OCI-LY7 (cell line): ENCODE data around the gene ABCA7. TPM values are rescaled to one million over a fixed set of nuclear protein-coding genes. Genes with fewer than 3 reads are reported as not detected.

Experiments used
- BruUV-seq: library from RNA; stranded (reverse); fragments of 400-500 nt; replicated peaks from 2 replicates; lab custom pipeline; 2021; lab: Mats Ljungman, UMichigan
- CTCF ChIA-PET: fragments of 300-600 bp; sonication (Branson Sonifier 250); formaldehyde crosslinking; loops from one replicate; lab custom pipeline; 2022; ENCODE audit warnings: antibody characterized with exemption; ENCODE audit not compliant: unreplicated experiment; lab: Charles Lee
- POLR2A ChIA-PET: fragments of 300-600 bp; sonication (Branson Sonifier 250); formaldehyde crosslinking; loops from one replicate; lab custom pipeline; 2022; ENCODE audit warnings: antibody characterized with exemption; lab: Charles Lee
- DNase-seq: peaks from one replicate; pipeline ENCODE4 v3.0.0-alpha.2; 2015; ENCODE audit warnings: low spot score
- H2AFZ ChIP-seq: fragments of 200-600 bp; sonication (generic), shearing (Covaris generic); 2 replicates; pipeline ENCODE4 v1.6.1; 2014; ENCODE audit warnings: mild to moderate bottlenecking, antibody characterized with exemption, low read length, moderate library complexity
- H3K27ac ChIP-seq: fragments of 200-600 bp; sonication (generic); 2 replicates; pipeline ENCODE4 v1.5.1; 2014; ENCODE audit warnings: mixed run types, low read depth, mild to moderate bottlenecking, moderate library complexity, low read length, inconsistent platforms; ENCODE audit not compliant: poor library complexity, severe bottlenecking
- H3K36me3 ChIP-seq: fragments of 200-600 bp; sonication (generic); 2 replicates; pipeline ENCODE4 v1.6.1; 2014; ENCODE audit warnings: mild to moderate bottlenecking, antibody characterized with exemption, low read length, moderate library complexity, mixed read lengths; ENCODE audit not compliant: insufficient read depth
- H3K4me1 ChIP-seq: fragments of 200-600 bp; sonication (generic); 2 replicates; pipeline ENCODE4 v1.5.1; 2014; ENCODE audit warnings: mild to moderate bottlenecking, low read length; ENCODE audit not compliant: insufficient read depth, poor library complexity, severe bottlenecking
- H3K4me2 ChIP-seq: fragments of 200-600 bp; sonication (generic); 2 replicates; pipeline ENCODE4 v1.6.1; 2014; ENCODE audit warnings: mild to moderate bottlenecking, low read length
- H3K4me3 ChIP-seq: fragments of 200-600 bp; sonication (generic); 2 replicates; pipeline ENCODE4 v1.5.1; 2014; ENCODE audit warnings: mild to moderate bottlenecking, low read depth, low read length; ENCODE audit not compliant: poor library complexity, severe bottlenecking
- H3K79me2 ChIP-seq: fragments of 200-600 bp; sonication (generic); 2 replicates; pipeline ENCODE4 v1.6.1; 2016; ENCODE audit warnings: low read depth, mild to moderate bottlenecking, low read length, moderate library complexity, mixed read lengths; ENCODE audit not compliant: insufficient read depth
- H3K9me2 ChIP-seq: fragments of 200-600 bp; sonication (generic); 2 replicates; pipeline ENCODE4 v1.6.1; 2016; ENCODE audit warnings: mild to moderate bottlenecking, low read length, mixed read lengths; ENCODE audit not compliant: insufficient read depth
- H3K9me3 ChIP-seq: fragments of 200-600 bp; sonication (generic); 2 replicates; pipeline ENCODE4 v1.6.1; 2014; ENCODE audit warnings: mild to moderate bottlenecking, mixed run types, low read length, mixed read lengths
- H4K20me1 ChIP-seq: fragments of 200-600 bp; sonication (generic); 2 replicates; pipeline ENCODE4 v1.6.1; 2014; ENCODE audit warnings: mild to moderate bottlenecking, antibody characterized with exemption, low read length, moderate library complexity, mixed read lengths; ENCODE audit not compliant: insufficient read depth
- EZH2phosphoT487 ChIP-seq: fragments of 200-600 bp; sonication (generic); IDR thresholded peaks from 2 replicates; pipeline ENCODE4 v1.6.1; 2018; ENCODE audit warnings: low read depth, borderline replicate concordance, mild to moderate bottlenecking, mixed run types, antibody characterized with exemption, low read length, moderate library complexity, mixed read lengths
- intact Hi-C: fragments of 100-400 bp; cut with micrococcal nuclease; formaldehyde crosslinking; loops from one replicate; pipeline ENCODE4 v1.10.0; 2022; ENCODE audit not compliant: unreplicated experiment
- total RNA-seq, 2 experiments: library from RNA; depleted of rRNA in 1 of 2; stranded (reverse); fragments of >200 nt in 1 of 2; shearing (Covaris generic) in 1 of 2; gene quantifications; 2 replicates each; pipeline ENCODE4 v1.2.3, GENCODE V29; 2014 to 2022
- TF ChIP-seq, protein P1 (sequence below): fragments of 200-600 bp; sonication (generic); conservative IDR thresholded peaks from 2 replicates; pipeline ENCODE4 v1.5.1; 2014; ENCODE audit warnings: mild to moderate bottlenecking, antibody characterized with exemption, low read length, moderate library complexity, mixed read lengths

The ABCA7 gene
- total RNA-seq, 2 experiments from 2014 or later: 43.3 to 66.6 TPM

DNA sequence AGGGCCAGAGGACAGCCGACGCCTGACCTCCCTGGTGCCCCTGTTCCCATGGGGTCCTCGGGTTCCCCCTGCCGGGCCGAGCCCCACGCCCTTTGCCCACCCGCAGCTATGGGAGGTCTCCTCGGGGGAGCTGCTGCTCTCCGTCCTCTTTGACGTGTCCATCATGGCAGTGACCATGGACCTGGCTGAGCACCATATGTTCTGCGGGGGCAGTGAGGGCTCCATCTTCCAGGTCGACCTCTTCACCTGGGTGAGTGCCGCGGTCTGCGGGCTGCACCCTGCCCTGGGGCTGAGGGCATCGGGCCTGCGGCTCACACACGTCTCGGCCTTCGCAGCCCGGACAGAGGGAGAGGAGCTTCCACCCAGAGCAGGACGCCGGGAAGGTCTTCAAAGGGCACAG, 49.2 kb upstream of the ABCA7 start:
- Histone ChIP-seq H3K4me2 (no peak overlapping the region), H3K79me2 (no peaks in the 10 kb centered on the region), H3K4me3 (no peak overlapping the region), H3K9me2 (no peaks in the 10 kb centered on the region), H4K20me1 (no peaks in the 10 kb centered on the region), H3K36me3 (peaks cover 67% of the 10 kb centered on the region), H3K4me1 (no peaks in the 10 kb centered on the region), H3K9me3 (no peaks in the 10 kb centered on the region), H2AFZ (no peak overlapping the region), H3K27ac (no peak overlapping the region)
- ChIA-PET POLR2A (interaction anchor here (0.6 kb wide), 1 partner anchor 190 kb away, joined by 3 read pairs; no protein-coding TSS in a partner anchor), CTCF (no interaction called here)
- BruUV-seq: no TSS peak
- no peak for DNase-seq
- intact Hi-C loops: no loop called here
- TF ChIP-seq, protein P1, sequence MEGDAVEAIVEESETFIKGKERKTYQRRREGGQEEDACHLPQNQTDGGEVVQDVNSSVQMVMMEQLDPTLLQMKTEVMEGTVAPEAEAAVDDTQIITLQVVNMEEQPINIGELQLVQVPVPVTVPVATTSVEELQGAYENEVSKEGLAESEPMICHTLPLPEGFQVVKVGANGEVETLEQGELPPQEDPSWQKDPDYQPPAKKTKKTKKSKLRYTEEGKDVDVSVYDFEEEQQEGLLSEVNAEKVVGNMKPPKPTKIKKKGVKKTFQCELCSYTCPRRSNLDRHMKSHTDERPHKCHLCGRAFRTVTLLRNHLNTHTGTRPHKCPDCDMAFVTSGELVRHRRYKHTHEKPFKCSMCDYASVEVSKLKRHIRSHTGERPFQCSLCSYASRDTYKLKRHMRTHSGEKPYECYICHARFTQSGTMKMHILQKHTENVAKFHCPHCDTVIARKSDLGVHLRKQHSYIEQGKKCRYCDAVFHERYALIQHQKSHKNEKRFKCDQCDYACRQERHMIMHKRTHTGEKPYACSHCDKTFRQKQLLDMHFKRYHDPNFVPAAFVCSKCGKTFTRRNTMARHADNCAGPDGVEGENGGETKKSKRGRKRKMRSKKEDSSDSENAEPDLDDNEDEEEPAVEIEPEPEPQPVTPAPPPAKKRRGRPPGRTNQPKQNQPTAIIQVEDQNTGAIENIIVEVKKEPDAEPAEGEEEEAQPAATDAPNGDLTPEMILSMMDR: no peak
- TF ChIP-seq EZH2phosphoT487: no peak

DNA sequence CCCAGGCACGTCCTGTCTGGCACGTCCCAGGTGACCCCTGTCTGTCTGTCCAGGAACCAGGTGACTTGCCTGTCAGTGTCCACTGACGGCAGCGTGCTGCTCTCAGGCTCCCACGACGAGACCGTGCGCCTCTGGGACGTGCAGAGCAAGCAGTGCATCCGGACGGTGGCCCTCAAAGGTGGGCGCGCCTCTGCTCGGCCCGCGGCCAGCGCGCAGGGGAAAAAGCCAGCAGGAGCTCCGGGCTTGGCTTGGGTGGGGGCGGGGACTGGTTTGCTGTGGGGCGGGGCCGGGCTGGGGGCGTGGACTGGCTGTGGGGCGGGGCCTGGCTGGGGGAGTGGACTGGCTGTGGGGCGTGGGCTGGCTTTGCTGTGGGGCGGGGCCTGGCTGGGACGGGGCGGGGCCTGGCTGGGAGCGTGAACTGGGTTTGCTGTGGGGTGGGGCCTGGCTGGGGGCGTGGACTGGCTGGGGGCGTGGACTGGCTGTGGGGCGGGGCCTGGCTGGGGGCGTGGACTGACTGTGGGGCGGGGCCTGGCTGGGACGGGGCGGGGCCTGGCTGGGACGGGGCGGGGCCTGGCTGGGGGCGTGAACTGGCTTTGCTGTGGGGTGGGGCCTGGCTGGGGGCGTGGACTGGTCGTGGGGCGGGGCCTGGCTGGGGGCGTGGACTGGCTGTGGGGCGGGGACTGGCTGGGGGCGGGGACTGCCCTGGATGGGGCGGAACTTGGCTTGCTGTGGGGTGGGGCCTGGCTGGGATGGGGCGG, 48.6 kb upstream of the ABCA7 start:
- Histone ChIP-seq H3K4me2 (no peak overlapping the region), H3K9me3 (no peaks in the 10 kb centered on the region), H3K9me2 (no peaks in the 10 kb centered on the region), H3K4me3 (no peak overlapping the region), H3K36me3 (peaks cover 63% of the 10 kb centered on the region), H2AFZ (no peak overlapping the region), H3K27ac (no peak overlapping the region), H4K20me1 (no peaks in the 10 kb centered on the region), H3K4me1 (no peaks in the 10 kb centered on the region), H3K79me2 (no peaks in the 10 kb centered on the region)
- BruUV-seq: no TSS peak
- POLR2A ChIA-PET: no interaction called here
- DNase-seq: peak; percentile 53
- CTCF ChIA-PET: no interaction called here
- TF ChIP-seq, protein P1: no peak
- no peak for TF ChIP-seq EZH2phosphoT487
- intact Hi-C loops: no loop called here

DNA sequence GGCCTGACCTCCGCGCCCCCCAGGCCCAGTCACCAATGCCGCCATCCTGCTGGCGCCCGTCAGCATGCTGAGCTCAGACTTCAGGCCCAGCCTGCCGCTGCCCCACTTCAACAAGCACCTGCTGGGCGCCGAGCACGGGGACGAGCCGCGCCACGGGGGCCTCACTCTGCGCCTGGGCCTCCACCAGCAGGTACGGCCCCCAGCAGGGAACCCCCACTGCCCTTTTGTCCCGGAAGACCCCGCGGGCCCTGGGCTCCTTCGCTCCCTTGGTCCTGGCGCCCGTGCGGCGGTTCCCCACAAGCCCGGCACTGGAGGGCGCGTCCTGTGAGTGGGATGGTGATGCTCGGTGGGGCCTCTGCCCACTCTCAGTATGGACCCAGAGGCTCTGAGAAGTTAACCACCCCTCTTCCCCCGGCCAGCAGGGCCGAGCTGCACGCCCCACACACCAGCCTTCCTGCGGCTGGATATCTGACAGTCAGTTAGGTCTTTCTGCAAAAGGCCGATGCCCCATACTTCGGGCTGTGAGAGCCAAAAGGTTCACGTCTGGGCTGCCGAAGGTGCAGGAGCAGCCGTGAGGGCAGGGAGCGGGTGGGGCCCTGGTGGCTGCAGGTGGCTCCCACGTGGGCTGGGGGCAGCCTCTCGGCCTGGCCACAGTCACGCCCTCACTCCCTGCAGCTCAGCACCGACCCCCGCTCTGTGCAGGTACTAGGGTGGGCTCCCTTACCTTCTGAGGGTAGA, 47.8 kb upstream of the ABCA7 start:
- Histone ChIP-seq H3K36me3 (peaks cover 55% of the 10 kb centered on the region), H3K4me3 (no peak overlapping the region), H3K4me1 (no peaks in the 10 kb centered on the region), H4K20me1 (no peaks in the 10 kb centered on the region), H3K27ac (no peak overlapping the region), H3K4me2 (no peak overlapping the region), H3K9me2 (no peaks in the 10 kb centered on the region), H3K9me3 (no peaks in the 10 kb centered on the region), H3K79me2 (no peaks in the 10 kb centered on the region), H2AFZ (no peak overlapping the region)
- POLR2A ChIA-PET: no interaction called here
- TF ChIP-seq EZH2phosphoT487: no peak
- TF ChIP-seq, protein P1: no peak
- CTCF ChIA-PET: no interaction called here
- intact Hi-C loops: no loop called here
- no peak for DNase-seq
- BruUV-seq: no TSS peak
